H9 (cell line): ENCODE measurements around the gene ENOX1. TPM values are rescaled to one million over a fixed set of nuclear protein-coding genes. Genes with fewer than 3 reads are reported as not detected.

ENCODE experiments used
- DNase-seq: peaks from one replicate; pipeline ENCODE4 v3.0.0-alpha.2; 2017
- H2AFZ ChIP-seq: one replicate; pipeline ENCODE4 v1.6.1; 2013; ENCODE audit warnings: mild to moderate bottlenecking, low read length, control low read depth, moderate library complexity
- H2AK5ac ChIP-seq: 2 replicates; pipeline ENCODE4 v1.6.1; 2013; ENCODE audit warnings: low read length, control low read depth, mixed read lengths; ENCODE audit not compliant: insufficient read length
- H2BK120ac ChIP-seq: one replicate; pipeline ENCODE4 v1.6.1; 2013; ENCODE audit warnings: low read depth, mild to moderate bottlenecking, low read length, control low read depth, inconsistent platforms; ENCODE audit not compliant: poor library complexity, severe bottlenecking
- H2BK12ac ChIP-seq: 2 replicates; pipeline ENCODE4 v1.6.1; 2013; ENCODE audit warnings: low read length, control low read depth, mixed read lengths, low read depth; ENCODE audit not compliant: insufficient read length
- H2BK15ac ChIP-seq: 2 replicates; pipeline ENCODE4 v1.6.1; 2013; ENCODE audit warnings: low read depth, low read length, control low read depth
- H2BK20ac ChIP-seq: one replicate; pipeline ENCODE4 v1.6.1; 2013; ENCODE audit warnings: low read depth, mild to moderate bottlenecking, low read length, control low read depth, inconsistent platforms; ENCODE audit not compliant: poor library complexity, severe bottlenecking
- H2BK5ac ChIP-seq: 2 replicates; pipeline ENCODE4 v1.6.1; 2013; ENCODE audit warnings: low read length, control low read depth, mixed read lengths; ENCODE audit not compliant: insufficient read length
- H3K14ac ChIP-seq: 2 replicates; pipeline ENCODE4 v1.6.1; 2013; ENCODE audit warnings: low read length, control low read depth; ENCODE audit not compliant: insufficient read depth
- H3K18ac ChIP-seq: 2 replicates; pipeline ENCODE4 v1.6.1; 2013; ENCODE audit warnings: low read depth, mild to moderate bottlenecking, mixed read lengths, low read length, control low read depth; ENCODE audit not compliant: insufficient read length
- H3K23ac ChIP-seq: 2 replicates; pipeline ENCODE4 v1.6.1; 2013; ENCODE audit warnings: low read length, control low read depth, mixed read lengths, low read depth; ENCODE audit not compliant: insufficient read length
- H3K23me2 ChIP-seq: 2 replicates; pipeline ENCODE4 v1.6.1; 2013; ENCODE audit warnings: low read depth, mild to moderate bottlenecking, mixed read lengths, low read length, control low read depth; ENCODE audit not compliant: insufficient read length, poor library complexity, severe bottlenecking
- H3K27ac ChIP-seq: 2 replicates; pipeline ENCODE4 v1.5.1; 2013; ENCODE audit warnings: low read length, control low read depth, mixed read lengths, low read depth; ENCODE audit not compliant: insufficient read length
- H3K27me3 ChIP-seq: 2 replicates; pipeline ENCODE4 v1.6.1; 2013; ENCODE audit warnings: low read length, control low read depth, inconsistent platforms; ENCODE audit not compliant: insufficient read depth
- H3K4ac ChIP-seq: 2 replicates; pipeline ENCODE4 v1.6.1; 2013; ENCODE audit warnings: low read depth, mild to moderate bottlenecking, control low read depth, inconsistent platforms, low read length, moderate library complexity
- H3K4me1 ChIP-seq: 2 replicates; pipeline ENCODE4 v1.6.1; 2013; ENCODE audit warnings: low read length, control low read depth, inconsistent platforms; ENCODE audit not compliant: insufficient read depth
- H3K4me2 ChIP-seq: 2 replicates; pipeline ENCODE4 v1.6.1; 2013; ENCODE audit warnings: low read length, control low read depth, mixed read lengths; ENCODE audit not compliant: insufficient read length, insufficient read depth
- H3K56ac ChIP-seq: 2 replicates; pipeline ENCODE4 v1.6.1; 2013; ENCODE audit warnings: low read depth, mild to moderate bottlenecking, mixed read lengths, low read length, control low read depth; ENCODE audit not compliant: insufficient read length
- H3K79me1 ChIP-seq: 2 replicates; pipeline ENCODE4 v1.6.1; 2013; ENCODE audit warnings: low read depth, mild to moderate bottlenecking, moderate library complexity, low read length, control low read depth, inconsistent platforms; ENCODE audit not compliant: insufficient read depth, poor library complexity, severe bottlenecking
- H3K79me2 ChIP-seq: 2 replicates; pipeline ENCODE4 v1.6.1; 2013; ENCODE audit warnings: low read length, control low read depth, inconsistent platforms; ENCODE audit not compliant: insufficient read depth
- H3K9ac ChIP-seq: 2 replicates; pipeline ENCODE4 v1.6.1; 2013; ENCODE audit warnings: low read length, control low read depth, mixed read lengths; ENCODE audit not compliant: insufficient read length; ENCODE audit errors: extremely low read depth
- H3K9me3 ChIP-seq: one replicate; pipeline ENCODE4 v1.6.1; 2013; ENCODE audit warnings: low read depth, low read length, inconsistent platforms; ENCODE audit not compliant: control insufficient read depth
- H3T11ph ChIP-seq: one replicate; pipeline ENCODE4 v1.6.1; 2013; ENCODE audit warnings: mild to moderate bottlenecking, low read length, control low read depth, inconsistent platforms
- H4K20me1 ChIP-seq: one replicate; pipeline ENCODE4 v1.6.1; 2013; ENCODE audit not compliant: control insufficient read depth, insufficient read length, insufficient read depth
- H4K5ac ChIP-seq: 2 replicates; pipeline ENCODE4 v1.6.1; 2013; ENCODE audit warnings: low read depth, mild to moderate bottlenecking, mixed read lengths, low read length, control low read depth; ENCODE audit not compliant: insufficient read length
- H4K8ac ChIP-seq: replicated peaks from 2 replicates; pipeline ENCODE4 v1.6.1; 2013; ENCODE audit warnings: low read length, control low read depth, mixed read lengths, low read depth; ENCODE audit not compliant: insufficient read length
- H4K91ac ChIP-seq: 2 replicates; pipeline ENCODE4 v1.6.1; 2013; ENCODE audit warnings: low read depth, mild to moderate bottlenecking, moderate library complexity, mixed read lengths, low read length, control low read depth; ENCODE audit not compliant: insufficient read length
- H3K27ac Mint-ChIP-seq, 3 experiments: 2 replicates in 2 of 3; 3 replicates in 1 of 3; pipeline ENCODE4 v1.8.0; 2020 to 2021; ENCODE audit warnings: mixed read lengths in 3 of 3, mild to moderate bottlenecking in 1 of 3, moderate library complexity in 1 of 3
- H3K27me3 Mint-ChIP-seq: 2 replicates; pipeline ENCODE4 v1.8.0; 2021; ENCODE audit warnings: low read depth, mild to moderate bottlenecking, moderate library complexity, mixed read lengths
- H3K36me3 Mint-ChIP-seq, 3 experiments: 2 replicates in 2 of 3; 3 replicates in 1 of 3; pipeline ENCODE4 v1.8.0; 2020 to 2021; ENCODE audit warnings: low read depth in 3 of 3, mixed read lengths in 3 of 3; ENCODE audit not compliant: insufficient read depth in 1 of 3
- H3K4me1 Mint-ChIP-seq, 2 experiments: 2 replicates each; pipeline ENCODE4 v1.8.0; 2020; ENCODE audit warnings: mixed read lengths in 2 of 2
- H3K4me3 Mint-ChIP-seq, 2 experiments: 2 replicates in 1 of 2; 3 replicates in 1 of 2; pipeline ENCODE4 v1.8.0; 2020 to 2021; ENCODE audit warnings: mild to moderate bottlenecking in 2 of 2, mixed read lengths in 2 of 2, moderate library complexity in 1 of 2
- H3K9me3 Mint-ChIP-seq, 2 experiments: 2 replicates in 1 of 2; 3 replicates in 1 of 2; pipeline ENCODE4 v1.8.0; 2020; ENCODE audit warnings: mild to moderate bottlenecking in 2 of 2, mixed read lengths in 2 of 2, moderate library complexity in 1 of 2
- CTCF ChIP-seq: fragments of 200-600 bp; sonication (generic); conservative IDR thresholded peaks from 3 replicates; pipeline ENCODE4 v1.8.0; 2021; ENCODE audit warnings: antibody characterized with exemption, mild to moderate bottlenecking
- WGBS: extraction: QIAGEN DNeasy Blood & Tissue Kit; methylation state at CpG from one replicate; pipeline ENCODE4 v1.1.7; 2013; ENCODE audit warnings: missing lambda C conversion rate, low lambda C conversion rate, mixed read lengths; ENCODE audit not compliant: insufficient read length; ENCODE audit errors: extremely low coverage; 5-methylcytosine and 5-hydroxymethylcytosine counted together
- total RNA-seq: library from RNA; stranded (reverse); gene quantifications from 2 replicates; pipeline ENCODE4 v1.2.1, GENCODE V29; 2021

The ENOX1 gene
- total RNA-seq, 1 experiment from 2014 or later: 0.24 TPM

- H3K23me2 ChIP-seq: no peaks in the 10 kb centered on the region
- H3K27me3 Mint-ChIP-seq: no peaks in the 10 kb centered on the region
- H2BK5ac ChIP-seq: no peak overlapping the region
- no peak overlapping the region for H3T11ph ChIP-seq
- H3K23ac ChIP-seq: no peak overlapping the region
- no peak overlapping the region for H2BK12ac ChIP-seq
- H3K9me3 ChIP-seq: no peaks in the 10 kb centered on the region
- no peak overlapping the region for H3K14ac ChIP-seq
- H3K4me1 Mint-ChIP-seq: peaks cover 14 to 24% of the 10 kb centered on the region in 2 experiments
- WGBS: no CpG with 5 or more reads among the region's 2 CpGs
- no peak overlapping the region for H2BK120ac ChIP-seq
- no peak overlapping the region for H3K9ac ChIP-seq
- no peak overlapping the region for H2BK15ac ChIP-seq
- H3K4me2 ChIP-seq: no peak overlapping the region
- H3K56ac ChIP-seq: no peak overlapping the region
- H3K79me2 ChIP-seq: no peaks in the 10 kb centered on the region
- no peak overlapping the region for H3K4ac ChIP-seq
- no peak overlapping the region for H3K4me3 Mint-ChIP-seq
- no peaks in the 10 kb centered on the region for H3K27me3 ChIP-seq
- no peak for DNase-seq
- H3K9me3 Mint-ChIP-seq: no peaks in the 10 kb centered on the region
- no peak overlapping the region for H4K8ac ChIP-seq
- H3K79me1 ChIP-seq: no peaks in the 10 kb centered on the region
- no peaks in the 10 kb centered on the region for H3K36me3 Mint-ChIP-seq
- TF ChIP-seq CTCF: no peak
- H2AK5ac ChIP-seq: no peak overlapping the region
- H2AFZ ChIP-seq: no peak overlapping the region
- no peaks in the 10 kb centered on the region for H4K20me1 ChIP-seq
- H4K91ac ChIP-seq: no peak overlapping the region
- H3K18ac ChIP-seq: no peak overlapping the region
- H2BK20ac ChIP-seq: no peak overlapping the region
- no peaks in the 10 kb centered on the region; the same call in 1 of the 2 replicates for H3K4me1 ChIP-seq
- H3K27ac Mint-ChIP-seq: no peak overlapping the region
- no peak overlapping the region for H4K5ac ChIP-seq
- no peak overlapping the region for H3K27ac ChIP-seq
These were observed 398.9 kb downstream of the ENOX1 start for GRCh38 chr13:43387880-43388279.
